Fibroblast of lung (primary cell): ENCODE results near the gene MARCO. TPM values are rescaled to one million over a fixed set of nuclear protein-coding genes. Genes with fewer than 3 reads are reported as not detected.

Experiments used
- DNase-seq, 2 donors: peaks; one replicate each; pipeline versions ENCODE4 v3.0.0 to v3.0.0-alpha.2; 2010; ENCODE audit warnings: low read depth in 2 of 2
- H2AFZ ChIP-seq: 2 replicates; pipeline ENCODE4 v1.5.1; 2012; ENCODE audit warnings: low read length, control low read depth, inconsistent platforms
- H3K27ac ChIP-seq: 2 replicates; pipeline ENCODE4 v1.5.1; 2011; ENCODE audit warnings: low read length, control low read depth; ENCODE audit not compliant: insufficient read depth
- H3K27me3 ChIP-seq: 2 replicates; pipeline ENCODE4 v1.5.1; 2011; ENCODE audit warnings: mild to moderate bottlenecking, low read length; ENCODE audit not compliant: control insufficient read depth, insufficient read depth
- H3K36me3 ChIP-seq: 2 replicates; pipeline ENCODE4 v1.5.1; 2011; ENCODE audit warnings: low read length; ENCODE audit not compliant: control insufficient read depth, insufficient read depth
- H3K4me1 ChIP-seq: 2 replicates; pipeline ENCODE4 v1.5.1; 2011; ENCODE audit warnings: low read length; ENCODE audit not compliant: control insufficient read depth, insufficient read depth; ENCODE audit errors: extremely low read depth
- H3K4me2 ChIP-seq: 2 replicates; pipeline ENCODE4 v1.5.1; 2011; ENCODE audit warnings: low read length, control low read depth; ENCODE audit not compliant: insufficient read depth; ENCODE audit errors: extremely low read depth
- H3K4me3 ChIP-seq, 4 experiments: fragments of 200-600 bp in 1 of 4; sonication (generic) in 1 of 4; replicated peaks in 1 of 4; 2 replicates each; pipeline ENCODE4 v1.5.1; 2011 to 2016; ENCODE audit warnings: low read length in 4 of 4, low read depth in 3 of 4, mild to moderate bottlenecking in 3 of 4, control low read depth in 2 of 4, inconsistent platforms in 1 of 4, mixed read lengths in 1 of 4; ENCODE audit not compliant: insufficient read depth in 1 of 4; ENCODE audit errors: control extremely low read depth in 1 of 4
- H3K79me2 ChIP-seq: 2 replicates; pipeline ENCODE4 v1.5.1; 2012; ENCODE audit warnings: mild to moderate bottlenecking, low read length, inconsistent platforms; ENCODE audit not compliant: control insufficient read depth, insufficient read depth
- H3K9ac ChIP-seq: 2 replicates; pipeline ENCODE4 v1.5.1; 2011; ENCODE audit warnings: mild to moderate bottlenecking, low read length, control low read depth; ENCODE audit not compliant: insufficient read depth
- H3K9me3 ChIP-seq: 2 replicates; pipeline ENCODE4 v1.5.1; 2012; ENCODE audit warnings: low read depth, low read length; ENCODE audit not compliant: control insufficient read depth, insufficient read depth
- H4K20me1 ChIP-seq: 2 replicates; pipeline ENCODE4 v1.5.1; 2011; ENCODE audit warnings: low read length; ENCODE audit not compliant: control insufficient read depth, insufficient read depth; ENCODE audit errors: extremely low read depth
- CTCF ChIP-seq, 2 donors: IDR thresholded peaks in 1 of 2; conservative IDR thresholded peaks in 1 of 2; 1 replicate in 1 of 2; 2 replicates in 1 of 2; pipeline ENCODE4 v1.5.1; 2011 to 2012; ENCODE audit warnings: low read length in 2 of 2, control low read depth in 1 of 2, inconsistent platforms in 1 of 2, low read depth in 1 of 2, mild to moderate bottlenecking in 1 of 2
- EZH2 ChIP-seq: IDR thresholded peaks from 2 replicates; pipeline ENCODE4 v1.5.1; 2012; ENCODE audit warnings: low read length, control low read depth, mild to moderate bottlenecking; ENCODE audit errors: missing control alignments
- polyA plus RNA-seq, 2 donors: library from polyadenylated mRNA; depleted of rRNA in 1 of 2; stranded (reverse) in 1 of 2; unstranded in 1 of 2; fragments of >200 nt; gene quantifications; 2 replicates each; pipeline ENCODE4 v1.2.1, GENCODE V29; 2011 to 2012; ENCODE audit warnings: missing spikeins in 1 of 2
- total RNA-seq: library from RNA; depleted of rRNA; stranded (reverse); fragments of >200 nt; gene quantifications from 2 replicates; pipeline ENCODE4 v1.2.1, GENCODE V29; 2014

Gene MARCO
- total and polyA plus RNA-seq, 2 donors (not counting 1 experiment from before 2014, with no cell fraction given), result not detected

DNA sequence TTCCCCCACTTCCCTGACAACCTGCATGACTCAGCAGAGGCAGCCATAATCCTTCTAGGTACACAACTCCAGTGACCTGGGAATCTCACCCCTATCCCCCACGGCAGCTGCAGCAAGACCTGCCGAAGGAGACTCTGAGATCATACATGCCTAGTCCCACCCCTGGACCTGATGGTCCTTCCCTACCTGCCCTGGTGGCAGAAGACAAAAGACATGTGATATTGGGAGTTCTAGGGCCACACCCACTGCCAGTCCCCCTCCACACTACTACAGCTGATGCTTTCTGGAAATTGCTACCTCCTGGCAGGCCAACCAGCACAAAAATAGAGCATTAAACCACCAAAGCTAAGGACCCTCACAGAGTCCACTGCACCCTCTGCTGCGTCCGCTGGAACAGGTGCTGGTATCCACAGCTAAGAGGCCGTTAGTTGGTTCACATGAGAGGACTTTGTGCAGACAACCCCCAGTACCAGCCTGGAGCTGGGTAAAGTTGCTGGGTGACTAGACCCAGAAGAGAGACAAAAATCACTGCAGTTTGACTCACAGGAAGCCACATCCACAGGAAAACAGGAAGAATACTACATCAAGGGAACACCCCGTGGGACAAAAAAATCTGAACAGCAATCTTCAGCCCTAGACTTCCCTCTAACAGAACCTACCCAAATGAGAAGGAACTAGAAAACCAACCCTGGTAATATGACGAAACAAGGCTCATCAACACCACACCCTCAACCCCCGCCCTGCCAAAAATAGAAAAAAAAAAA lies 12.5 kb downstream of the MARCO start:
- TF ChIP-seq CTCF (conservative IDR thresholded peaks at IDR 0.05 in 1 of 2, IDR thresholded peaks at IDR 0.05 in 1 of 2; ENCODE audit: low read depth in 1 of 2, low read length in 2 of 2) (no peak), EZH2 (no peak)
- no peaks in the 10 kb centered on the region for H3K27me3 ChIP-seq
- no peak overlapping the region for H3K4me2 ChIP-seq
- H3K4me1 ChIP-seq, result no peaks in the 10 kb centered on the region
- no peaks in the 10 kb centered on the region for H3K79me2 ChIP-seq
- H3K9ac ChIP-seq, result no peak overlapping the region
- no peak overlapping the region for H3K27ac ChIP-seq
- H3K36me3 ChIP-seq, result no peaks in the 10 kb centered on the region
- DNase-seq, result no peak
- no peaks in the 10 kb centered on the region for H3K9me3 ChIP-seq
- H4K20me1 ChIP-seq, result no peaks in the 10 kb centered on the region
- no peak overlapping the region for H2AFZ ChIP-seq
- H3K4me3 ChIP-seq, result no peak overlapping the region

- no peak for DNase-seq
- no peaks in the 10 kb centered on the region for H3K36me3 ChIP-seq
- no peaks in the 10 kb centered on the region for H4K20me1 ChIP-seq
- H3K27me3 ChIP-seq, result no peaks in the 10 kb centered on the region
- no peak overlapping the region for H3K4me2 ChIP-seq
- H3K79me2 ChIP-seq, result no peaks in the 10 kb centered on the region
- H3K9me3 ChIP-seq, result no peaks in the 10 kb centered on the region
- H3K4me1 ChIP-seq, result no peaks in the 10 kb centered on the region
- TF ChIP-seq CTCF (conservative IDR thresholded peaks at IDR 0.05 in 1 of 2, IDR thresholded peaks at IDR 0.05 in 1 of 2; ENCODE audit: low read depth in 1 of 2, low read length in 2 of 2), result no peak
- no peak for TF ChIP-seq EZH2
- no peak overlapping the region for H3K9ac ChIP-seq
- no peak overlapping the region for H2AFZ ChIP-seq
- no peak overlapping the region for H3K4me3 ChIP-seq
- H3K27ac ChIP-seq, result no peak overlapping the region
Measured at GRCh38 chr2:118965737-118966136, 23.7 kb downstream of the MARCO start.

DNA sequence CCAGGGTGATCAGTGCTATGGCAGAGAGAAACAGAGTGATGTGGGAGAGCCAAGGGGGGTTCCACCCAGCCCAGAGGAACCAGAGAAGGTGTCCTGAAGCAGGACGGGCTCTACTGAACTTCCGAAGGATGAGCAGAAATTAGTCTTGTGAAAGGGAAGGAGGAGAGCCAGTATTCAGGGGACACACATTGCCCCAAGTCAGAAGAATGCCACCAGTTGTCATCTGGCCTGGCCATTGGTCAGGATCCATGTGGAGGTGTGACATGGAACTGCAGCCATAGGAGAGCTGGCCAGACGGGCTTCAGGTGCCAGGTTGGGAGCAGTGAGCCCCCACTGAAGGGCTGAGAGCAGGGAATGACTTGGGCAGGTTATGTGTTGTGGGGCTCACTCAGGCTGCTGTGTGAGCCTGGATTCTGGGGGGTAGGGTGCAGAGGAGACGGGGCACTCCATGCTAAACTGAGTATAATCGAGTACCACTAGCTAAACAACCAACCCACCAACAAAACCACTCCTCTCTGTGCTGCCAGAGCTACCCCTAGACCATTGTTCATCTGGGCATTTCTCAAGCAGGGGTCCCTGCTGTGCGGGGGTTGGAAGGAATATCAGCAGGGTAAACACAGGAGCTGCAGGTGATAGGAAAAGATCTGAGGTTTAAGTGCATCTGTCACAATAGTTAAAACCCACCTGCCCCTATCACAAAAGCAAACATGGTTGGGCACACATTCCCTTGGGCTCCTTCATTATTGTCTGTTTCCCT lies 25.3 kb downstream of the MARCO start:
- H3K4me3 ChIP-seq, result no peak overlapping the region
- DNase-seq, result no peak
- H3K27me3 ChIP-seq, result no peaks in the 10 kb centered on the region
- no peak overlapping the region for H2AFZ ChIP-seq
- no peaks in the 10 kb centered on the region for H4K20me1 ChIP-seq
- no peaks in the 10 kb centered on the region for H3K36me3 ChIP-seq
- no peak overlapping the region for H3K4me2 ChIP-seq
- TF ChIP-seq EZH2, result no peak
- TF ChIP-seq CTCF (conservative IDR thresholded peaks at IDR 0.05 in 1 of 2, IDR thresholded peaks at IDR 0.05 in 1 of 2; ENCODE audit: low read depth in 1 of 2, low read length in 2 of 2), result no peak
- no peaks in the 10 kb centered on the region for H3K4me1 ChIP-seq
- no peaks in the 10 kb centered on the region for H3K9me3 ChIP-seq
- no peak overlapping the region for H3K27ac ChIP-seq
- H3K79me2 ChIP-seq, result no peaks in the 10 kb centered on the region
- H3K9ac ChIP-seq, result no peak overlapping the region
